SU-DHL-6 (cell line): ENCODE data around the gene DNAJB1.

Experiments
- CTCF ChIP-seq: fragments of 200-600 bp; sonication (generic); IDR thresholded peaks from one replicate; pipeline ENCODE4 v1.5.1; 2017; ENCODE audit warnings: antibody characterized with exemption, mild to moderate bottlenecking, low read length, moderate library complexity; ENCODE audit not compliant: insufficient read depth, poor library complexity, severe bottlenecking
- EZH2phosphoT487 ChIP-seq: fragments of 200-600 bp; sonication (generic), shearing (Covaris generic); conservative IDR thresholded peaks from 2 replicates; pipeline ENCODE4 v1.6.1; 2018; ENCODE audit warnings: mild to moderate bottlenecking, antibody characterized with exemption, low read length, moderate library complexity, mixed read lengths

DNA sequence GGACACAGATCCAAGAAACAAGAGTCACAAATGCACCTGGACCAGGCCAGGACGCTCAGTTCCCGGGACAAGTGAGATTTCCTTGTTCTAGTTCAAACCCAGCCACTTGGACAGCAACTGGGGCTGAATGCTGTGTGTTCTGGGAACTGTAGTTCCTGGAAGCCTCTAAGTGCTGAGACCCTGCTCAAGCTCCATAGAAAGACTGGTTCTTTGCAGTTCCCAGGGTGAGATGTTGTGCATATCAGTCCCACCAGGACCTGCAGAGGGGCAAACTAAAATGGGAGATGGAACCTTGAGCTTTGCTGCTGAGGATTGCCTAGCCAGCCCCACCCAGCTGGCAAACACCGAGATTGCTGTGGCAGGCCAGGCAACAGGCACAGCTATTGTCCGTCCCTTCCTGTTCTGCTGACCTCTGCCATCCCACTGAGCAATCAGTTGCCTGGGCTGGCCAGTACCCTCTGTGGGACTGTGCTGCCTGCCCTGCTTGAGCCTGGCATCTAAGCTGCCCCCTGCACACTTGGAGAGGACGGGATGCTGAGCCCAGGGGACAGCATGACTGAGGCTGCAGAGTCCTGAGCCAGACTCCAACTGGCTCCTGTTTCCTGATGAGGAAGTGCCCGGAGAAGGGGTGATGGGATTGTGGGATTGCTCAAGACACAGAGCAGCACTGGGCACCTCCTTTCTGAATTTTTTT lies 20.8 kb downstream of the DNAJB1 start:
- no peak for TF ChIP-seq CTCF
- TF ChIP-seq EZH2phosphoT487, result no peak
